Esophagus squamous epithelium (tissue), 5 donors: ENCODE data around the gene PDGFC. TPM values are rescaled to one million over a fixed set of nuclear protein-coding genes. Genes with fewer than 3 reads are reported as not detected.

ENCODE experiments used
- DNase-seq: peaks from one replicate; lab custom pipeline; 2025; lab: John Stamatoyannopoulos, UW
- H3K27ac ChIP-seq, 4 donors: fragments of 200-600 bp; sonication (generic); one replicate each; pipeline ENCODE4 v1.5.1; 2016 to 2019; ENCODE audit warnings: mild to moderate bottlenecking in 1 of 4
- H3K27me3 ChIP-seq, 4 donors: fragments of 200-600 bp; sonication (generic); 1 replicate in 3 of 4; 2 replicates in 1 of 4; pipeline versions ENCODE4 v1.5.1 to v1.6.0; 2017 to 2021; ENCODE audit warnings: antibody characterized with exemption in 1 of 4
- H3K36me3 ChIP-seq, 3 donors: fragments of 200-600 bp; sonication (generic); one replicate each; pipeline ENCODE4 v1.5.1; 2016 to 2019
- H3K4me1 ChIP-seq, 3 donors: fragments of 200-600 bp; sonication (generic); one replicate each; pipeline ENCODE4 v1.5.1; 2017 to 2019
- H3K4me3 ChIP-seq, 4 donors: fragments of 200-600 bp; sonication (generic); 1 replicate in 3 of 4; 2 replicates in 1 of 4; pipeline ENCODE4 v1.5.1; 2016 to 2019; ENCODE audit warnings: mild to moderate bottlenecking in 2 of 4, moderate library complexity in 1 of 4
- H3K9me3 ChIP-seq, 3 donors: fragments of 200-600 bp; sonication (generic); one replicate each; pipeline ENCODE4 v1.5.1; 2016 to 2019
- CTCF ChIP-seq, 6 experiments: fragments of 450-650 bp in 4 of 6; fragments of 200-600 bp in 2 of 6; sonication (generic) in 2 of 6; IDR thresholded peaks; one replicate each; pipeline ENCODE4 v1.5.1; 2016 to 2019; ENCODE audit warnings: antibody characterized with exemption in 6 of 6, mild to moderate bottlenecking in 4 of 6, moderate library complexity in 4 of 6
- POLR2A ChIP-seq, 4 donors: fragments of 450-650 bp; IDR thresholded peaks; one replicate each; pipeline ENCODE4 v1.6.1; 2017; ENCODE audit warnings: antibody characterized with exemption in 4 of 4, mild to moderate bottlenecking in 4 of 4, moderate library complexity in 3 of 4
- WGBS, 2 donors: methylation state at CpG; one replicate each; pipeline ENCODE4 v1.1.5; 2018; 5-methylcytosine and 5-hydroxymethylcytosine counted together
- intact Hi-C: fragments of 100-400 bp; cut with DNase I; formaldehyde crosslinking; loops from one replicate; pipeline ENCODE4 v1.15.0; 2022
- total RNA-seq, 4 donors: library from RNA; depleted of rRNA; stranded (reverse); fragments of >200 nt; gene quantifications; one replicate each; pipeline ENCODE4 v1.1.0, GENCODE V29; 2016
- donor health status: DM: yes; HTN: yes; CAD: no.

The PDGFC gene
- total RNA-seq, 4 donors from 2014 or later, result 2.9 to 22.1 (median 7.7) TPM

GRCh38 chr4:156766846-156767245 is 204.8 kb downstream of the PDGFC start:
- Histone ChIP-seq H3K36me3 (peaks cover 0 to 3% (median 0%) of the 10 kb centered on the region in 3 donors), H3K27me3 (no peaks in the 10 kb centered on the region), H3K9me3 (no peaks in the 10 kb centered on the region), H3K4me3 (no peak overlapping the region), H3K27ac (no peak overlapping the region), H3K4me1 (peaks cover 0 to 24% (median 10%) of the 10 kb centered on the region in 3 donors)
- DNase-seq, result no peak
- intact Hi-C loops, result no loop called here
- WGBS, 2 donors, result 92 to 100% methylated on average over 1 of the region's 1 CpG
- TF ChIP-seq POLR2A (IDR thresholded peaks at IDR 0.05) (no peak), CTCF (IDR thresholded peaks at IDR 0.05) (no peak)

- no peak for TF ChIP-seq POLR2A (IDR thresholded peaks at IDR 0.05)
- TF ChIP-seq CTCF (IDR thresholded peaks at IDR 0.05), result no peak
- DNase-seq, result no peak
- Histone ChIP-seq H3K9me3 (no peaks in the 10 kb centered on the region), H3K27ac (no peak overlapping the region), H3K27me3 (no peaks in the 10 kb centered on the region), H3K4me1 (peaks cover 0 to 8% (median 2%) of the 10 kb centered on the region in 3 donors), H3K36me3 (peaks cover 0 to 3% (median 0%) of the 10 kb centered on the region in 3 donors), H3K4me3 (no peak overlapping the region)
- 78 to 83% methylated on average over 3 of the region's 3 CpGs for WGBS, 2 donors
- intact Hi-C loops, result no loop called here
Measured at GRCh38 chr4:156765277-156765676, 206.3 kb downstream of the PDGFC start.

GRCh38 chr4:156764846-156765245 is 206.8 kb downstream of the PDGFC start:
- Histone ChIP-seq H3K9me3 (no peaks in the 10 kb centered on the region), H3K27ac (no peak overlapping the region), H3K4me1 (peaks cover 0 to 4% (median 2%) of the 10 kb centered on the region in 3 donors), H3K27me3 (no peaks in the 10 kb centered on the region), H3K4me3 (no peak overlapping the region), H3K36me3 (peaks cover 0 to 3% (median 0%) of the 10 kb centered on the region in 3 donors)
- 65 to 81% methylated on average over 2 of the region's 2 CpGs for WGBS, 2 donors
- intact Hi-C loops, result no loop called here
- DNase-seq, result no peak
- no peak for TF ChIP-seq POLR2A (IDR thresholded peaks at IDR 0.05)

DNA sequence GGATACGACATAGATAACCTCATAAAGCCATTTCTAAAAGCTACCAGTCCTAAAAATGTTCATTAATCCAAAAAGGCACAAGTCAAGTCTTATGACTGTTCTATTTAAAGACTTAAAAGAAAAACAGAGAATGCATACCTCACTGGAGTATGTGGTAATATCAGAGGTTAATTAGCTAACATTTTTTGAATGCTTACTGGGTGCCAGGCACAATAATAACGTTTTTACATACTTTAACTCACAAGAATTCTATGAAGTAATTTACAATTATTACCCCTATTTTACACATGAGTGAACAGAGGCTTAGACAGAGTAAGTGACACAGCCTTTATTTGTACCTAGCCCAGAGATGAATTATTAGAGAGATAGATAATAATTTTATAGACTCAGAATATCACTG is 207.5 kb downstream of the PDGFC start:
- 36 to 44% methylated on average over 2 of the region's 2 CpGs for WGBS, 2 donors

GRCh38 chr4:156763511-156763910 is 208.1 kb downstream of the PDGFC start:
- TF ChIP-seq CTCF (IDR thresholded peaks at IDR 0.05) (no peak), POLR2A (IDR thresholded peaks at IDR 0.05) (no peak)
- WGBS, 2 donors, result 41 to 53% methylated on average over 2 of the region's 2 CpGs
- intact Hi-C loops, result no loop called here

More for the DNA sequence above, 207.5 kb downstream of the PDGFC start:
- H3K27me3 ChIP-seq, result no peaks in the 10 kb centered on the region
- TF ChIP-seq POLR2A (IDR thresholded peaks at IDR 0.05), result no peak
- no peak for TF ChIP-seq CTCF (IDR thresholded peaks at IDR 0.05)
- no peak overlapping the region for H3K27ac ChIP-seq
- no peaks in the 10 kb centered on the region for H3K9me3 ChIP-seq
- H3K36me3 ChIP-seq, result peaks cover 0 to 3% (median 0%) of the 10 kb centered on the region in 3 donors
- H3K4me1 ChIP-seq, result no peaks in the 10 kb centered on the region
- H3K4me3 ChIP-seq, result no peak overlapping the region
- no peak for DNase-seq
- intact Hi-C loops, result no loop called here

GRCh38 chr4:156762851-156763250 is 208.7 kb downstream of the PDGFC start:
- TF ChIP-seq CTCF (IDR thresholded peaks at IDR 0.05) (no peak), POLR2A (IDR thresholded peaks at IDR 0.05) (no peak)
- H3K4me3 ChIP-seq, result no peak overlapping the region
- WGBS, 2 donors, result 79 to 81% methylated on average over 7 to 8 of the region's 8 CpGs
- DNase-seq, result no peak
- no peaks in the 10 kb centered on the region for H3K9me3 ChIP-seq
- no peaks in the 10 kb centered on the region for H3K27me3 ChIP-seq
- no peak overlapping the region for H3K27ac ChIP-seq
- peaks cover 0 to 3% (median 0%) of the 10 kb centered on the region in 3 donors for H3K36me3 ChIP-seq
- intact Hi-C loops, result no loop called here
- no peaks in the 10 kb centered on the region for H3K4me1 ChIP-seq

More at GRCh38 chr4:156763511-156763910, 208.1 kb downstream of the PDGFC start:
- no peak for DNase-seq
- Histone ChIP-seq H3K9me3 (no peaks in the 10 kb centered on the region), H3K36me3 (peaks cover 0 to 3% (median 0%) of the 10 kb centered on the region in 3 donors), H3K27ac (no peak overlapping the region), H3K4me3 (no peak overlapping the region), H3K27me3 (no peaks in the 10 kb centered on the region), H3K4me1 (no peaks in the 10 kb centered on the region)
